Parathyroid adenoma (tissue), 2 donors: Measurements from ENCODE around the gene TACR2.

Experiments
- H2AFZ ChIP-seq: fragments of 300-600 bp; sonication (generic); one replicate; pipeline ENCODE4 v1.7.0; 2017; ENCODE audit warnings: antibody characterized with exemption, mild to moderate bottlenecking
- H3K27ac ChIP-seq: fragments of 300-600 bp; sonication (generic); one replicate; pipeline ENCODE4 v1.7.0; 2017
- H3K27me3 ChIP-seq: fragments of 300-600 bp; sonication (generic); one replicate; pipeline ENCODE4 v1.7.0; 2017; ENCODE audit warnings: low read length; ENCODE audit not compliant: control insufficient read depth, insufficient read depth
- H3K36me3 ChIP-seq: fragments of 300-600 bp; sonication (generic); one replicate; pipeline ENCODE4 v1.7.0; 2017; ENCODE audit warnings: low read length; ENCODE audit not compliant: control insufficient read depth, insufficient read depth
- H3K4me1 ChIP-seq: fragments of 300-600 bp; sonication (generic); one replicate; pipeline ENCODE4 v1.7.0; 2017; ENCODE audit warnings: control low read depth
- H3K4me2 ChIP-seq: fragments of 300-600 bp; sonication (generic); one replicate; pipeline ENCODE4 v1.7.0; 2017; ENCODE audit warnings: low read length
- H3K4me3 ChIP-seq: fragments of 300-600 bp; sonication (generic); one replicate; pipeline ENCODE4 v1.7.0; 2017; ENCODE audit warnings: low read depth, low read length
- H3K79me2 ChIP-seq: fragments of 300-600 bp; sonication (generic); one replicate; pipeline ENCODE4 v1.7.0; 2017; ENCODE audit warnings: control low read depth
- H3K9ac ChIP-seq: fragments of 300-600 bp; sonication (generic); one replicate; pipeline ENCODE4 v1.7.0; 2017; ENCODE audit warnings: mild to moderate bottlenecking
- H3K9me3 ChIP-seq: fragments of 300-600 bp; sonication (generic); one replicate; pipeline ENCODE4 v1.7.0; 2017; ENCODE audit warnings: low read length; ENCODE audit not compliant: control insufficient read depth
- TF ChIP-seq, protein P1 (sequence below): fragments of 300-600 bp; sonication (generic); IDR thresholded peaks from one replicate; pipeline ENCODE4 v1.7.0; 2017; ENCODE audit warnings: antibody characterized with exemption, mild to moderate bottlenecking
- donor health status: primary hyperparathyroidism.

TACR2 gene

DNA sequence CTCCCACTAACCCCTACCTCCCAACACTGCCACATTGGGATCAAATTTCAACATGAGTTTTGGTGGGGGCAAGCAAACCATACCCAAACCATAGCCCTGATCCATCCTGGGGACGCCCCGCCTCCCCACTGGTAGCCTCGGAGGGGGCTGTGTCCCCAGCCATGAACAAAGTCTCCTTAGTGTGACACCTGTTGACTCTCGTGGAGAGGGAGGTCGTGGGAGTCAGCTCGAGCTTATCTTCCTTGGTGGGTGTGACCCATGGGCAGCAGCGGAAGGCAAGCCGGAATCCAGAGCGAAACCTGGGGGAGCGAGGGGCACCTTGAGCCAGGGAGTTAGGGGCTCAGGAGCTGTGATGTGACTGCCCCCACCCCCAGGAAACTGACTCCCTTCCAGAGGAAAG, 11.9 kb downstream of the TACR2 start:
- Histone ChIP-seq H3K79me2 (no peaks in the 10 kb centered on the region), H3K27ac (no peak overlapping the region), H3K4me1 (peaks cover 6% of the 10 kb centered on the region), H3K27me3 (no peaks in the 10 kb centered on the region), H2AFZ (no peak overlapping the region), H3K9ac (no peak overlapping the region), H3K9me3 (no peaks in the 10 kb centered on the region), H3K4me2 (no peak overlapping the region), H3K36me3 (no peaks in the 10 kb centered on the region), H3K4me3 (no peak overlapping the region)
- TF ChIP-seq, protein P1, sequence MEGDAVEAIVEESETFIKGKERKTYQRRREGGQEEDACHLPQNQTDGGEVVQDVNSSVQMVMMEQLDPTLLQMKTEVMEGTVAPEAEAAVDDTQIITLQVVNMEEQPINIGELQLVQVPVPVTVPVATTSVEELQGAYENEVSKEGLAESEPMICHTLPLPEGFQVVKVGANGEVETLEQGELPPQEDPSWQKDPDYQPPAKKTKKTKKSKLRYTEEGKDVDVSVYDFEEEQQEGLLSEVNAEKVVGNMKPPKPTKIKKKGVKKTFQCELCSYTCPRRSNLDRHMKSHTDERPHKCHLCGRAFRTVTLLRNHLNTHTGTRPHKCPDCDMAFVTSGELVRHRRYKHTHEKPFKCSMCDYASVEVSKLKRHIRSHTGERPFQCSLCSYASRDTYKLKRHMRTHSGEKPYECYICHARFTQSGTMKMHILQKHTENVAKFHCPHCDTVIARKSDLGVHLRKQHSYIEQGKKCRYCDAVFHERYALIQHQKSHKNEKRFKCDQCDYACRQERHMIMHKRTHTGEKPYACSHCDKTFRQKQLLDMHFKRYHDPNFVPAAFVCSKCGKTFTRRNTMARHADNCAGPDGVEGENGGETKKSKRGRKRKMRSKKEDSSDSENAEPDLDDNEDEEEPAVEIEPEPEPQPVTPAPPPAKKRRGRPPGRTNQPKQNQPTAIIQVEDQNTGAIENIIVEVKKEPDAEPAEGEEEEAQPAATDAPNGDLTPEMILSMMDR: no peak

DNA sequence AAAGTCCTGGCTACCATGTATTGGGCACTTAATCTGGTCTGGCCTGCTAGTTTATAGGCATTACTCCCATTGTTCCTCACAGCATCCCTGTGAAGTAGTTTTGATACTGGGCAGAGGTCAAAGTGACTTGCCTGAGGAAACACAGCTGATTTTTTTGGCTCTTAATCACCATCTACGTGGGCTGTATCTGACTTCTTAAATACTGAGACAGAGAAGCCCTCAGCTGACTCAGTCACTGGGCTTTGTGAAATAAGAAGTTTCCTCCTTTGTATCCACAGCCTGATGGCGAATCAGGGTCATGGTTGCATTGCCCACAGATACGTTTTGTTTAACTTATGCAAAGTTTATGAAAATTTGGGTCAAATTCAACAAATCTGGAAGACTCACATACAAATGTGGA, 13.2 kb downstream of the TACR2 start:
- TF ChIP-seq, protein P1: no peak
- Histone ChIP-seq H3K36me3 (no peaks in the 10 kb centered on the region), H3K9me3 (no peaks in the 10 kb centered on the region), H3K4me1 (peaks cover 6% of the 10 kb centered on the region), H3K27me3 (no peaks in the 10 kb centered on the region), H3K27ac (no peak overlapping the region), H3K4me3 (no peak overlapping the region), H2AFZ (no peak overlapping the region), H3K4me2 (no peak overlapping the region), H3K9ac (no peak overlapping the region), H3K79me2 (no peaks in the 10 kb centered on the region)

DNA sequence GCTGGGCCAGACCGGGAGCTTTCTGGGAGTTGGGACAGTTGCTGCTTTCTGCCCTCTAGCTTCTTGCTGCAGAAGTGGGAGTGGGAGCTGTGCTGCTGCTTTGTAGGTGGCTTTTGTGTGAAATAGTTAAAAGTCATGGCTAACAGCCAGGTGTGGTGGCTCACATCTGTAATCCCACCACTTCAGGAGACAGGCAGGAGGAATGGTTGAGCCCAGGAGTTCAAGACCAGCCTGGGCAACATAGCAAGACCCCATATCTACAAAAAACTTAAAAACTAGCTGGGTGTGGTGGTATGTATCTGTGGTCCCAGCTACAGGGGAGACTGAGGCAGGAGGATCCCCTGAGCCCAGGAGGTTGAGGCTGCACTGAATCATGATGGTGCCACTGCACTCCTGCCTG, 13.7 kb downstream of the TACR2 start:
- H3K9ac ChIP-seq: no peak overlapping the region
- H3K4me2 ChIP-seq: no peak overlapping the region
- H3K79me2 ChIP-seq: no peaks in the 10 kb centered on the region
- no peaks in the 10 kb centered on the region for H3K9me3 ChIP-seq
- TF ChIP-seq, protein P1: no peak
- H3K4me3 ChIP-seq: no peak overlapping the region
- H3K4me1 ChIP-seq: peaks cover 6% of the 10 kb centered on the region
- no peaks in the 10 kb centered on the region for H3K27me3 ChIP-seq
- no peak overlapping the region for H2AFZ ChIP-seq
- no peak overlapping the region for H3K27ac ChIP-seq
- H3K36me3 ChIP-seq: no peaks in the 10 kb centered on the region

DNA sequence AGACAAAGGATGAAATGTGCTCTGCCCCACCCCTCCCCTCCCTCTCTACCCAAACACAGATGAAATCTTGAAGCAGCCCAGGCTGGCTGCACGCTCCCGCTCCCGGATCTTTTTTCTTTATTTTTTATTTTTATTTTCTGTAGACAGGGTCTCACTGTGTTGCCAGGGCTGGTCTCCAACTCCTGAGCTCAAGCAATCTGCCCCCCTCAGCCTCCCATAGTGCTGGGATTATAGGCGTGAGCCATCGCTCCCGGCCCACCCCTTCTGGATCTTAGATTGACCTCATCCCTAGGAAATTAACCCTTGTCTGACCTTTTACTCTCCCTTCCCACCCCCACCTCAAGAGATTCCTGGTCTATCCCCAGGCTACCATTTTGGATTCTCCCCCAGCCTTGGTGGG, 14.3 kb downstream of the TACR2 start:
- no peak overlapping the region for H3K27ac ChIP-seq
- no peaks in the 10 kb centered on the region for H3K9me3 ChIP-seq
- H3K36me3 ChIP-seq: no peaks in the 10 kb centered on the region
- H3K79me2 ChIP-seq: no peaks in the 10 kb centered on the region
- H2AFZ ChIP-seq: no peak overlapping the region
- no peak overlapping the region for H3K4me2 ChIP-seq
- H3K9ac ChIP-seq: no peak overlapping the region
- no peak overlapping the region for H3K4me3 ChIP-seq
- TF ChIP-seq, protein P1: no peak
- peaks cover 6% of the 10 kb centered on the region for H3K4me1 ChIP-seq
- no peaks in the 10 kb centered on the region for H3K27me3 ChIP-seq

DNA sequence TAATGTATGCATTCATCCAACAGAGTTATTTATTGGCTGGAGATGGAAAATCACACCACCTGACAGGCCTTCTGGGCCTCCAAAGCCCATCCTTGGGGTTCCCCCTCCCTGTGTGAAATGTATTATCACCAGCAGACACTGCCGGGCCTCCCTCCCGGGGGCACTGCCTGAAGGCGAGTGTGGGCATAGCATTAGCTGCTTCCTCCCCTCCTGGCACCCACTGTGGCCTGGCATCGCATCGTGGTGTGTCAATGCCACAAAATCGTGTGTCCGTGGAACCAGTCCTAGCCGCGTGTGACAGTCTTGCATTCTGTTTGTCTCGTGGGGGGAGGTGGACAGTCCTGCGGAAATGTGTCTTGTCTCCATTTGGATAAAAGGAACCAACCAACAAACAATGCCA, 15.3 kb downstream of the TACR2 start:
- Histone ChIP-seq H3K27ac (no peak overlapping the region), H3K36me3 (no peaks in the 10 kb centered on the region), H3K79me2 (no peaks in the 10 kb centered on the region)

More for the DNA sequence above, 15.3 kb downstream of the TACR2 start:
- H3K9ac ChIP-seq: no peak overlapping the region
- no peak overlapping the region for H2AFZ ChIP-seq
- TF ChIP-seq, protein P1: no peak
- no peak overlapping the region for H3K4me2 ChIP-seq
- H3K4me1 ChIP-seq: peaks cover 6% of the 10 kb centered on the region
- H3K4me3 ChIP-seq: no peak overlapping the region
- no peaks in the 10 kb centered on the region for H3K27me3 ChIP-seq
- H3K9me3 ChIP-seq: no peaks in the 10 kb centered on the region
